HepG2 (cell line): ENCODE data around the gene LGALS1. TPM values are rescaled to one million over a fixed set of nuclear protein-coding genes. Genes with fewer than 3 reads are reported as not detected.
A peak's percentile ranks its signal among the peaks of the same experiment; 100 is the strongest.

Experiments used
- CC2D1A ChIP-seq: sonication (generic); formaldehyde crosslinking; IDR thresholded peaks from 2 replicates; pipeline ENCODE4 v1.8.1; 2023; ENCODE audit warnings: mild to moderate bottlenecking, missing genetic modification reagents
- HHEX ChIP-seq: IDR thresholded peaks from 2 replicates; pipeline ENCODE4 v1.6.1; 2016; ENCODE audit warnings: control low read depth
- HOXA5 ChIP-seq: sonication (generic); formaldehyde crosslinking; IDR thresholded peaks from 2 replicates; pipeline ENCODE4 v1.4.0; 2020; ENCODE audit warnings: missing genetic modification reagents
- JUN ChIP-seq: sonication (generic); formaldehyde crosslinking; IDR thresholded peaks from 2 replicates; pipeline ENCODE4 v1.4.0; 2020; ENCODE audit warnings: mild to moderate bottlenecking, missing genetic modification reagents
- KDM5B ChIP-seq: sonication (generic); formaldehyde crosslinking; IDR thresholded peaks from 2 replicates; pipeline ENCODE4 v1.4.0; 2020; ENCODE audit warnings: missing genetic modification reagents, mild to moderate bottlenecking, borderline replicate concordance
- MLXIP ChIP-seq: sonication (generic); formaldehyde crosslinking; IDR thresholded peaks from 2 replicates; pipeline ENCODE4 v1.9.0; 2021; ENCODE audit warnings: missing genetic modification reagents, borderline replicate concordance
- MZF1 ChIP-seq: sonication (generic); formaldehyde crosslinking; IDR thresholded peaks from 2 replicates; pipeline ENCODE4 v1.8.1; 2023; ENCODE audit warnings: mild to moderate bottlenecking, missing genetic modification reagents, borderline replicate concordance
- NR1H2 ChIP-seq: sonication (generic); formaldehyde crosslinking; IDR thresholded peaks from 2 replicates; pipeline ENCODE4 v1.8.1; 2022; ENCODE audit warnings: low read depth, missing genetic modification reagents, borderline replicate concordance
- PBX2 ChIP-seq: IDR thresholded peaks from 2 replicates; pipeline ENCODE4 v1.6.1; 2016; ENCODE audit warnings: control low read depth
- PHF8 ChIP-seq: sonication (generic); formaldehyde crosslinking; IDR thresholded peaks from 2 replicates; pipeline ENCODE4 v1.5.0; 2020; ENCODE audit warnings: missing genetic modification reagents
- RAD51 ChIP-seq: fragments of 450-650 bp; IDR thresholded peaks from 2 replicates; pipeline ENCODE4 v1.6.1; 2016; ENCODE audit warnings: borderline replicate concordance
- RBAK ChIP-seq: sonication (generic); formaldehyde crosslinking; IDR thresholded peaks from 2 replicates; pipeline ENCODE4 v1.5.1; 2020; ENCODE audit warnings: mild to moderate bottlenecking, missing genetic modification reagents
- RBM22 ChIP-seq: fragments of 200-400 bp; formaldehyde crosslinking; optimal IDR thresholded peaks from 2 replicates; pipeline ENCODE3; 2017; ENCODE audit warnings: mild to moderate bottlenecking, low read length, moderate library complexity
- SP140L ChIP-seq: sonication (generic); formaldehyde crosslinking; IDR thresholded peaks from 2 replicates; pipeline ENCODE4 v1.4.0; 2020; ENCODE audit warnings: missing genetic modification reagents, borderline replicate concordance
- SRSF1 ChIP-seq: fragments of 200-400 bp; formaldehyde crosslinking; optimal IDR thresholded peaks from 2 replicates; pipeline ENCODE3; 2017; ENCODE audit warnings: mild to moderate bottlenecking, low read depth, low read length, moderate library complexity
- SRY ChIP-seq: sonication (generic); formaldehyde crosslinking; IDR thresholded peaks from 2 replicates; pipeline ENCODE4 v1.8.0; 2022; ENCODE audit warnings: mild to moderate bottlenecking, missing genetic modification reagents
- TBX2 ChIP-seq: sonication (generic); formaldehyde crosslinking; IDR thresholded peaks from 2 replicates; pipeline ENCODE4 v1.5.0; 2020; ENCODE audit warnings: missing genetic modification reagents, mild to moderate bottlenecking, borderline replicate concordance
- THYN1 ChIP-seq: sonication (generic); formaldehyde crosslinking; IDR thresholded peaks from 2 replicates; pipeline ENCODE4 v1.8.1; 2023; ENCODE audit warnings: low read depth, mild to moderate bottlenecking, moderate library complexity, missing genetic modification reagents, borderline replicate concordance
- TMF1 ChIP-seq: sonication (generic); formaldehyde crosslinking; IDR thresholded peaks from 2 replicates; pipeline ENCODE4 v1.8.1; 2022; ENCODE audit warnings: low read depth, missing genetic modification reagents
- ZNF207 ChIP-seq: fragments of 450-650 bp; IDR thresholded peaks from 2 replicates; pipeline ENCODE4 v1.6.1; 2016; ENCODE audit warnings: antibody characterized with exemption, borderline replicate concordance
- ZNF556 ChIP-seq: sonication (generic); formaldehyde crosslinking; IDR thresholded peaks from 2 replicates; pipeline ENCODE4 v1.4.0; 2020; ENCODE audit warnings: mild to moderate bottlenecking, missing genetic modification reagents, borderline replicate concordance
- ZNF558 ChIP-seq: sonication (generic); formaldehyde crosslinking; IDR thresholded peaks from 2 replicates; pipeline ENCODE4 v1.9.0; 2022; ENCODE audit warnings: mild to moderate bottlenecking, missing genetic modification reagents, borderline replicate concordance
- ZNF562 ChIP-seq: sonication (generic); formaldehyde crosslinking; IDR thresholded peaks from 2 replicates; pipeline ENCODE4 v1.8.0; 2022; ENCODE audit warnings: missing genetic modification reagents, borderline replicate concordance
- ZNF607 ChIP-seq: sonication (generic); formaldehyde crosslinking; IDR thresholded peaks from 2 replicates; pipeline ENCODE4 v1.5.1; 2020; ENCODE audit warnings: missing genetic modification reagents, mild to moderate bottlenecking, borderline replicate concordance
- ZSCAN31 ChIP-seq: sonication (generic); formaldehyde crosslinking; IDR thresholded peaks from 2 replicates; pipeline ENCODE4 v1.5.0; 2020; ENCODE audit warnings: low read depth, mild to moderate bottlenecking, missing genetic modification reagents
- polyA plus RNA-seq, 8 experiments: library from polyadenylated mRNA; depleted of rRNA in 3 of 8; stranded (reverse) in 7 of 8; unstranded in 1 of 8; fragments of >200 nt; fragmentation: Illumina TruSeq in 4 of 8; extraction: Trizol in 4 of 8; gene quantifications; 2 replicates each; pipeline versions ENCODE4 v1.2.1 to v1.2.3, GENCODE V29; 2011 to 2016; ENCODE audit warnings: low read depth in 4 of 8, missing spikeins in 1 of 8, mixed read lengths in 1 of 8; ENCODE audit not compliant: insufficient read depth in 1 of 8
- total RNA-seq, 5 experiments: library from RNA; depleted of rRNA; stranded (reverse); fragments of >200 nt; fragmentation: Illumina TruSeq; extraction: Trizol; gene quantifications; 2 replicates each; pipeline ENCODE4 v1.2.3, GENCODE V29; 2016; ENCODE audit warnings: low read depth in 1 of 5
- TF ChIP-seq, protein P1 (sequence below): sonication (generic); formaldehyde crosslinking; IDR thresholded peaks from 2 replicates; pipeline ENCODE4 v1.8.0; 2022; ENCODE audit warnings: mild to moderate bottlenecking, missing genetic modification reagents, moderate library complexity

The LGALS1 gene
- total and polyA plus RNA-seq, 2 of the 13 experiments (the other 11 are each of a cell fraction or from before 2014, with no cell fraction given): 103 to 858 TPM

DNA sequence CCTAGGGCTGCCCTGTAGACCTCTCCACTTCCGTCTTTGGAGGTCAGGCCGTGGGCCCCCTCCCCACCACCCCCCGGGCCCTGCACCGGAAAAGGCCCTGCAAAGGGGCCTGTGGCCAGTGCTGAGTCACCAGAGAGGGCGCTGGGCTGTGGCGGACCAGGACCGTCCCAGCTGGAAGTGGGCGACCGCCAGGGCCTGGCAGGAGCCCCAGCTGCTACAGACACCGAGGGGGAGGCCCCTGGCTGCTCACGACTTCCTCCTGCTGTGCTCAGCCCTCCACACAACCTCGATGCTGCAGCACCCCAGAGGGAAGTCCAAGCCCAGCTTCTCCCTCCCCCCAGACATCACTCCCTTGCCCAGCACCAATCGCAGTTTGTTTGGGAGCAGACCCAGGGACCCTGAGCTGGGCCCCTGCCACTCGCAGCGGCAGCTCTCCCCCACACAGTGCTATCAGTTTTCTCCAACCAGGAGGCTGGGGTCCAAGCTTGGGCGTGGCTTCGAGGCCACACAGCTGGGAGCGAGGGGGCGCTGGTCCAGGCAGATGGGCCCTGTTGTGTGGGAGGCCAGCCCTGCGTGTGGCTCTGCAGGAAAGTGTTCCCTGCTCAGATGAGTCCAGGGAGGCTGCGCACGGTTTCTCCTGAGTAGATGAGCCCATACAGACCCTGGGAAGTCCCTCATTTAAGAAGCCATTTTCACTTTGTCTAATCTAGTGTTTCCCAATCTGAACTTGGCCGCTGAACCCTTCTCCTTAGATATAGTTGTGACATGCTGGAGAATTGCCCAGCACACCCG is 41.6 kb upstream of the LGALS1 start (continued):
- TF ChIP-seq, protein P1, sequence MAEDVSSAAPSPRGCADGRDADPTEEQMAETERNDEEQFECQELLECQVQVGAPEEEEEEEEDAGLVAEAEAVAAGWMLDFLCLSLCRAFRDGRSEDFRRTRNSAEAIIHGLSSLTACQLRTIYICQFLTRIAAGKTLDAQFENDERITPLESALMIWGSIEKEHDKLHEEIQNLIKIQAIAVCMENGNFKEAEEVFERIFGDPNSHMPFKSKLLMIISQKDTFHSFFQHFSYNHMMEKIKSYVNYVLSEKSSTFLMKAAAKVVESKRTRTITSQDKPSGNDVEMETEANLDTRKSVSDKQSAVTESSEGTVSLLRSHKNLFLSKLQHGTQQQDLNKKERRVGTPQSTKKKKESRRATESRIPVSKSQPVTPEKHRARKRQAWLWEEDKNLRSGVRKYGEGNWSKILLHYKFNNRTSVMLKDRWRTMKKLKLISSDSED (CRISPR knock-in tag): no peak
- peak; percentile 24 for TF ChIP-seq SRSF1
- no peak for TF ChIP-seq SP140L (CRISPR knock-in tag)
- TF ChIP-seq ZNF607 (CRISPR knock-in tag): peak; percentile 43; the same call in 1 of the 2 replicates
- TF ChIP-seq ZNF556 (CRISPR knock-in tag): no peak; the same call in 1 of the 2 replicates
- no peak for TF ChIP-seq ZNF562 (CRISPR knock-in tag)
- no peak for TF ChIP-seq ZNF207
- TF ChIP-seq TBX2: peak; percentile 76; the same call in 1 of the 2 replicates
- TF ChIP-seq MZF1 (CRISPR knock-in tag): no peak
- no peak for TF ChIP-seq THYN1 (CRISPR knock-in tag)
- TF ChIP-seq ZSCAN31 (CRISPR knock-in tag): peak; percentile 79
- TF ChIP-seq TMF1: 0 out of 2 replicates have a peak, but pooled peaks have one; percentile 59
- peak; percentile 25 for TF ChIP-seq PHF8 (CRISPR knock-in tag)
- 0 out of 2 replicates have a peak, but pooled peaks have one; percentile 46 for TF ChIP-seq NR1H2
- TF ChIP-seq MLXIP (CRISPR knock-in tag): no peak
- TF ChIP-seq JUN (CRISPR knock-in tag): peak; percentile 31; the same call in 1 of the 2 replicates
- TF ChIP-seq HOXA5 (CRISPR knock-in tag): no peak
- no peak for TF ChIP-seq RAD51
- no peak; the same call in none of the 2 replicates for TF ChIP-seq KDM5B (CRISPR knock-in tag)
- TF ChIP-seq HHEX: no peak
- TF ChIP-seq PBX2: no peak
- 0 out of 2 replicates have a peak, but pooled peaks have one; percentile 35 for TF ChIP-seq ZNF558
- TF ChIP-seq RBAK (CRISPR knock-in tag): no peak
- TF ChIP-seq SRY (CRISPR knock-in tag): no peak
- TF ChIP-seq CC2D1A (CRISPR knock-in tag): no peak
- TF ChIP-seq RBM22: peak; percentile 59
